MM.1S (cell line): ENCODE measurements around the gene PHETA1.
"Not testable (repeated sequence)": the region's sequence is repeated elsewhere in the genome, so short reads cannot be mapped to it uniquely, and the experiment has no call there.

ENCODE experiments used
- DNase-seq: peaks from one replicate; pipeline ENCODE4 v3.0.0-alpha.2; 2015
- H2AFZ ChIP-seq: fragments of 300-600 bp; sonication (generic); 2 replicates; pipeline ENCODE4 v1.6.0; 2016; ENCODE audit warnings: antibody characterized with exemption, low read length
- H3F3A ChIP-seq: fragments of 300-600 bp; sonication (generic); 2 replicates; pipeline ENCODE4 v1.6.1; 2016; ENCODE audit warnings: mild to moderate bottlenecking, antibody characterized with exemption, low read length, moderate library complexity, mixed read lengths; ENCODE audit not compliant: insufficient read depth
- H3K27ac ChIP-seq: fragments of 300-600 bp; sonication (generic); 2 replicates; pipeline ENCODE4 v1.5.1; 2016; ENCODE audit warnings: mild to moderate bottlenecking, low read length
- H3K27me3 ChIP-seq: fragments of 300-600 bp; sonication (generic); replicated peaks from 2 replicates; pipeline ENCODE4 v1.6.0; 2016; ENCODE audit warnings: low read length; ENCODE audit not compliant: insufficient read depth
- H3K36me3 ChIP-seq: fragments of 300-600 bp; sonication (generic); replicated peaks from 2 replicates; pipeline ENCODE4 v1.6.1; 2016; ENCODE audit warnings: mild to moderate bottlenecking, low read length, mixed read lengths; ENCODE audit not compliant: insufficient read depth
- H3K4me1 ChIP-seq: fragments of 300-600 bp; sonication (generic); 2 replicates; pipeline ENCODE4 v1.6.1; 2016; ENCODE audit warnings: low read length, mixed read lengths
- H3K4me2 ChIP-seq: fragments of 300-600 bp; sonication (generic); 2 replicates; pipeline ENCODE4 v1.6.0; 2016; ENCODE audit warnings: low read depth, low read length
- H3K4me3 ChIP-seq: fragments of 300-600 bp; sonication (generic); 2 replicates; pipeline ENCODE4 v1.5.1; 2016; ENCODE audit warnings: low read length, mixed read lengths
- H3K79me2 ChIP-seq: fragments of 300-600 bp; sonication (generic); 2 replicates; pipeline ENCODE4 v1.6.1; 2016; ENCODE audit warnings: mixed run types, low read length, mixed read lengths
- H3K9ac ChIP-seq: fragments of 300-600 bp; sonication (generic); 2 replicates; pipeline ENCODE4 v1.6.1; 2016; ENCODE audit warnings: low read length, mixed read lengths
- H3K9me2 ChIP-seq: fragments of 300-600 bp; sonication (generic); replicated peaks from 2 replicates; pipeline ENCODE4 v1.6.1; 2016; ENCODE audit warnings: mild to moderate bottlenecking, low read length, mixed read lengths; ENCODE audit not compliant: insufficient read depth
- H3K9me3 ChIP-seq: fragments of 300-600 bp; sonication (generic); replicated peaks from 2 replicates; pipeline ENCODE4 v1.6.1; 2016; ENCODE audit warnings: mild to moderate bottlenecking, low read length, mixed read lengths; ENCODE audit not compliant: insufficient read depth
- H4K20me1 ChIP-seq: fragments of 300-600 bp; sonication (generic); 2 replicates; pipeline ENCODE4 v1.6.1; 2016; ENCODE audit warnings: mild to moderate bottlenecking, low read length, moderate library complexity, mixed read lengths; ENCODE audit not compliant: insufficient read depth
- EZH2 ChIP-seq: fragments of 300-600 bp; sonication (generic); optimal IDR thresholded peaks from 2 replicates; pipeline ENCODE3; 2017; ENCODE audit warnings: low read depth, mild to moderate bottlenecking, antibody characterized with exemption, low read length, mixed read lengths
- EZH2phosphoT487 ChIP-seq: fragments of 300-600 bp; sonication (generic); IDR thresholded peaks from 2 replicates; pipeline ENCODE4 v1.6.1; 2018; ENCODE audit warnings: antibody characterized with exemption, low read length
- TF ChIP-seq, protein P1 (sequence below): fragments of 300-600 bp; sonication (generic); IDR thresholded peaks from 2 replicates; pipeline ENCODE4 v1.5.1; 2016; ENCODE audit warnings: antibody characterized with exemption, low read length, mixed read lengths

PHETA1 gene

DNA sequence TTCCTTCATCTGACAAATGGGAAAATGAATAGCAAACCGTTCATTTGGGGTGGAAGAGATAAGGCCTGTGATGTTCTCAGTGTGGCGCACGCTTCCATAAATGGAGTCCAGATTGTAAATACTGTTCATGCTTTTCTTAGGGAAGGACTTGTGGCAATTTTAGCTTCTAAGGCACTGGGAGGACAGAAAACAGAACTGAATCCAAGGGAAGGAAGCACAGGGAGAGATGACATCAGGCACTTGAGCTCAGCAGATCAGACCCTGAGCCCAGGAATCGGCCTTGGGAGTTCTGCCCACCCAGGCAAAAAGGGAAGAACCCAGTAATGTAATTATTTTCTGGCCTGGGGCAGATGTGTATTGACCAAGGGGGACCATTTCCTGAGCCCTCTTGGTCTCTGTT lies 29.6 kb upstream of the PHETA1 start:
- Histone ChIP-seq H3K79me2 (no peaks in the 10 kb centered on the region), H3K9me2 (no peaks in the 10 kb centered on the region), H3K27ac (no peak overlapping the region), H3K9me3 (no peaks in the 10 kb centered on the region), H2AFZ (no peak overlapping the region), H3K36me3 (no peaks in the 10 kb centered on the region), H4K20me1 (no peaks in the 10 kb centered on the region), H3K9ac (no peak overlapping the region), H3K4me3 (no peak overlapping the region), H3F3A (peaks cover 7% of the 10 kb centered on the region), H3K27me3 (no peaks in the 10 kb centered on the region), H3K4me1 (peaks cover 2% of the 10 kb centered on the region; the same call in 1 of the 2 replicates), H3K4me2 (no peak overlapping the region)
- no peak for DNase-seq
- TF ChIP-seq, protein P1, sequence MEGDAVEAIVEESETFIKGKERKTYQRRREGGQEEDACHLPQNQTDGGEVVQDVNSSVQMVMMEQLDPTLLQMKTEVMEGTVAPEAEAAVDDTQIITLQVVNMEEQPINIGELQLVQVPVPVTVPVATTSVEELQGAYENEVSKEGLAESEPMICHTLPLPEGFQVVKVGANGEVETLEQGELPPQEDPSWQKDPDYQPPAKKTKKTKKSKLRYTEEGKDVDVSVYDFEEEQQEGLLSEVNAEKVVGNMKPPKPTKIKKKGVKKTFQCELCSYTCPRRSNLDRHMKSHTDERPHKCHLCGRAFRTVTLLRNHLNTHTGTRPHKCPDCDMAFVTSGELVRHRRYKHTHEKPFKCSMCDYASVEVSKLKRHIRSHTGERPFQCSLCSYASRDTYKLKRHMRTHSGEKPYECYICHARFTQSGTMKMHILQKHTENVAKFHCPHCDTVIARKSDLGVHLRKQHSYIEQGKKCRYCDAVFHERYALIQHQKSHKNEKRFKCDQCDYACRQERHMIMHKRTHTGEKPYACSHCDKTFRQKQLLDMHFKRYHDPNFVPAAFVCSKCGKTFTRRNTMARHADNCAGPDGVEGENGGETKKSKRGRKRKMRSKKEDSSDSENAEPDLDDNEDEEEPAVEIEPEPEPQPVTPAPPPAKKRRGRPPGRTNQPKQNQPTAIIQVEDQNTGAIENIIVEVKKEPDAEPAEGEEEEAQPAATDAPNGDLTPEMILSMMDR: no peak
- TF ChIP-seq EZH2 (no peak), EZH2phosphoT487 (no peak)

DNA sequence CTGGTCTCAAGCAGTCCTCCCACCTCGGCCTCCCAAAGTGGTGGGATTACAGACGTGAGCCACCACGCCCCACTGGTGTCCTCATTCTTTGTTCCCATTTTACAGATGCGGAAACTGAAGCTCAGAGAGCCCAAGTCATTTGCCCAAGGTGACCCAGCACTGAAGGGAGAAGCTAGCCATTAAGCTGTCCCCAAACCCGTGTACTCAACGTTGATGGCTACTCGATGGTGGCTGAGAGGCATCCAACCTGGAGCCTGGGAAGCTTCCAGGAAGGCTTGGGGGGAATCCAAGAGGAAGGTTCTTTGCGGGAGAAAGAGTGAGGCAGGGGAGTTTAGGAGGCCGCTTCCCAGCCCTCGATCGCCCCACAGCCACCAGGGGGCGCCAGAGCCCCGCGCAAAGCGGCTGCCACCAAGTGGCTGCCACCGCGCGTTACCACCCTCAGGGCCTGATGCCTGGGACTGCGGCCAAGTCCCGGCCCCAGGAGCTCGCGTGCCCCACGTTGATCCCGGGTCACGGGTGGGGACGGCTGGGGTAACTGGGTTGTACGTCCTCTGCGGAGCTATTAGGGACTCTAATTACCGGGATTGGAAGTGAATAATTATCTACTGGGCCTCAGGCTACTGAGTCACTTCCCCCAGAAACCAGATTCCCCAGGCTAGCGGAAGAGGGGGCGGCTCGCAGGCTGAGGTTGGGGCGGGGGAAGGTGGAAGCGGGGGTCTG lies 28.0 kb upstream of the PHETA1 start:
- no peak overlapping the region for H3K4me3 ChIP-seq
- H3K4me2 ChIP-seq: peak overlapping the region; percentile 45; the same call in 1 of the 2 replicates
- H3F3A ChIP-seq: no peaks in the 10 kb centered on the region
- no peaks in the 10 kb centered on the region for H3K27me3 ChIP-seq
- no peak overlapping the region for H3K27ac ChIP-seq
- H4K20me1 ChIP-seq: no peaks in the 10 kb centered on the region
- peak; percentile 52 for DNase-seq
- H3K9ac ChIP-seq: no peak overlapping the region
- H3K79me2 ChIP-seq: no peaks in the 10 kb centered on the region
- no peak overlapping the region for H2AFZ ChIP-seq
- H3K9me3 ChIP-seq: no peaks in the 10 kb centered on the region
- no peaks in the 10 kb centered on the region for H3K36me3 ChIP-seq
- H3K9me2 ChIP-seq: no peaks in the 10 kb centered on the region
- H3K4me1 ChIP-seq: no peaks in the 10 kb centered on the region
- no peak for TF ChIP-seq EZH2phosphoT487
- TF ChIP-seq, protein P1: peak; percentile 73

DNA sequence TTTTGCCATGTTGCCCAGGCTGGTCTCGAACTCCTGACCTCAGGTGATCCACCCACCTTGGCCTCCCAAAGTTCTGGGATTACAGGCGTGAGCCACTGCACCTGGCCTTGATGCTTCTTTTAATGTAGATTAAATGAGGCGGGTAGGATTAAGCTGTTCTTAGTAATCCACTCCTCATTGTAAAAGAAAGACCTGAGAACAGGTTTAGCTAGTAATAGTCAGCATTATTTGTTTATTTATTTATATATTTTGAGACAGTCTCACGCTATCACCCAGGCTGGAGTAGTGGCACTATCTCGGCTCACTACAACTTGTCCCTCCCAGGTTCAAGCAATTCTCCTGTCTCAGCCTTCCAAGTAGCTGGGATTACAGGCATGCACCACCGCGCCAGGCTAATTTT lies 27.4 kb upstream of the PHETA1 start:
- H3K4me1 ChIP-seq, H3K36me3 ChIP-seq, H4K20me1 ChIP-seq, H3K9me3 ChIP-seq, H3K27ac ChIP-seq, H2AFZ ChIP-seq, H3K4me2 ChIP-seq, DNase-seq, H3K4me3 ChIP-seq, H3K79me2 ChIP-seq, H3K9me2 ChIP-seq, H3K9ac ChIP-seq, H3K27me3 ChIP-seq, H3F3A ChIP-seq: not testable (repeated sequence)

DNA sequence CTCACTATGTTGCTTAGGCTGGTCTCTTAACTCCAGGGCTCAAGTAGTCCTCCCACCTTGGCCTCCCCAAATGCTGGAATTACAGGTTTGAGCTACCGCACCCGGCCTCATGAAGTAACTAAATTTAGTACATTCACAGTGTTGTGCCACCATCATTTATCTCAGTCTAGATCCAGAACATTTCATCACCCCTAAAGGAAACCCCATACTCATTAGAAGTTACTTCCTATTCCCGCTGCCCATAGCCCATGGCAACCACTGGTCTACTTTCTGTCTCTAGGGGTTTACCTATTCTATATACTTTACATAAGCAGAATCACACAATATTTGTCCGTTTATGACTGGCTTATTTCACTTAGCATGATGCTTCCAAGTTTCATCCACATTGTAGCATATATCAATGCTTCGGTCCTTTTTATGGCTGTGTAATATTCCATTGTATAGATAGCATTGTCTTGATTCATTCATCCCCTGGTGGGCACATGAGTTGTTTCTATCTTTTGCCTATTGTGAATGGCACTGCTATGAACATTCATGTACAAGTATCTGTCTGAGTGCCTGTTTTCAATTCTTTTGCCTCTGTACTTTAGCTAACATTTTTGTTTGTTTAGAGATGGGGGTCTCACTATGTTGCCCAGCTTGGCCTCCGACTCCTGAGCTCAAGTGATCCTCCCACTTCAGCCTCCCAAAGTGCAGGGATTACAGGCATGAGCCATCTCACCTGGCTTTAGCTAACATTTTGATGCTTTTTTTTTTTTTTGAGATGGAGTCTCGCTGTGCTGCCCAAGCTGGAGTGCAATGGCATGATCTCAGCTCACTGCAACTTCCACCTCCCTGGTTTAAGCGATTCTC lies 26.7 kb upstream of the PHETA1 start:
- no peak overlapping the region for H3K4me3 ChIP-seq
- H3K79me2 ChIP-seq: no peaks in the 10 kb centered on the region
- no peaks in the 10 kb centered on the region for H3K9me3 ChIP-seq
- no peaks in the 10 kb centered on the region for H3K4me1 ChIP-seq
- no peak overlapping the region for H2AFZ ChIP-seq
- H3K27me3 ChIP-seq: no peaks in the 10 kb centered on the region
- no peaks in the 10 kb centered on the region for H4K20me1 ChIP-seq
- no peak for TF ChIP-seq EZH2
- TF ChIP-seq EZH2phosphoT487: no peak
- TF ChIP-seq, protein P1: no peak
- no peak overlapping the region for H3K27ac ChIP-seq
- H3K9me2 ChIP-seq: no peaks in the 10 kb centered on the region
- no peaks in the 10 kb centered on the region for H3K36me3 ChIP-seq
- no peaks in the 10 kb centered on the region for H3F3A ChIP-seq
- H3K9ac ChIP-seq: no peak overlapping the region
- H3K4me2 ChIP-seq: no peak overlapping the region
- DNase-seq: no peak
